ENCODE data around the gene SLC5A9.
"Not testable (repeated sequence)": the region's sequence is repeated elsewhere in the genome, so short reads cannot be mapped to it uniquely, and the experiment has no call there.

Gene SLC5A9

GRCh38 chr1:48246727-48247126 lies 24.2 kb downstream of the SLC5A9 start:
- no peak for DNase-seq

- DNase-seq: no peak
These were observed 25.8 kb downstream of the SLC5A9 start for GRCh38 chr1:48248356-48248755.

GRCh38 chr1:48249868-48250267 lies 27.4 kb downstream of the SLC5A9 start:
- DNase-seq: no peak

GRCh38 chr1:48250572-48250971 lies 28.1 kb downstream of the SLC5A9 start:
- peak in 1 of 2 experiments; percentile 13 for DNase-seq

- DNase-seq: no peak
These were observed 28.8 kb downstream of the SLC5A9 start for GRCh38 chr1:48251323-48251722.

- no peak for DNase-seq
These were observed 29.3 kb downstream of the SLC5A9 start for GRCh38 chr1:48251821-48252220.

- no peak for DNase-seq
These were observed 31.7 kb downstream of the SLC5A9 start for GRCh38 chr1:48254254-48254653.

GRCh38 chr1:48258106-48258505 lies 35.6 kb downstream of the SLC5A9 start:
- no peak for DNase-seq

- DNase-seq: no peak
These were observed 39.4 kb downstream of the SLC5A9 start for GRCh38 chr1:48261881-48262400.

- DNase-seq: no peak
These were observed 40.5 kb downstream of the SLC5A9 start for GRCh38 chr1:48263041-48263440.

GRCh38 chr1:48266576-48266975 lies 44.1 kb downstream of the SLC5A9 start:
- no peak for DNase-seq

GRCh38 chr1:48277437-48277836 lies 54.9 kb downstream of the SLC5A9 start:
- not testable (repeated sequence) for DNase-seq

GRCh38 chr1:48282329-48282728 lies 59.8 kb downstream of the SLC5A9 start:
- not testable (repeated sequence) for DNase-seq

GRCh38 chr1:48284696-48285420 lies 62.3 kb downstream of the SLC5A9 start:
- peak; percentile 9 to 42 for DNase-seq

- DNase-seq: peak in 1 of 2 experiments; percentile 6
These were observed 63.0 kb downstream of the SLC5A9 start for GRCh38 chr1:48285525-48285924.

- no peak for DNase-seq
These were observed 68.9 kb downstream of the SLC5A9 start for GRCh38 chr1:48291421-48291820.

GRCh38 chr1:48292706-48293105 lies 70.2 kb downstream of the SLC5A9 start:
- no peak for DNase-seq

- DNase-seq: not testable (repeated sequence)
These were observed 71.6 kb downstream of the SLC5A9 start for GRCh38 chr1:48294094-48294493.

GRCh38 chr1:48294656-48295055 lies 72.1 kb downstream of the SLC5A9 start:
- no peak for DNase-seq
